Measurements from ENCODE around the gene PPP1R14C. TPM values are rescaled to one million over a fixed set of nuclear protein-coding genes. Genes with fewer than 3 reads are reported as not detected.

PPP1R14C gene
- total and polyA plus RNA-seq, 2 experiments from 2014 or later: 1.1 to 1.4 TPM

- Mint-ChIP-seq H3K36me3 (ENCODE audit: low read depth) (no peaks in the 10 kb centered on the region), H3K9me3 (no peaks in the 10 kb centered on the region), H3K4me3 (no peak overlapping the region), H3K27ac (no peak overlapping the region), H3K27me3 (ENCODE audit: insufficient read depth, low read depth, poor library complexity) (peaks cover 2% of the 10 kb centered on the region), H3K4me1 (peaks cover 7% of the 10 kb centered on the region; the same call in 1 of the 3 replicates)
- Histone ChIP-seq H3K4me3 (no peak overlapping the region), H3K9me2 (ENCODE audit: insufficient read depth) (no peaks in the 10 kb centered on the region), H3K79me2 (replicated peaks; ENCODE audit: insufficient read depth) (no peaks in the 10 kb centered on the region), H2AFZ (no peak overlapping the region), H3K27me3 (ENCODE audit: insufficient read depth) (no peaks in the 10 kb centered on the region), H4K20me1 (replicated peaks; ENCODE audit: insufficient read depth) (no peaks in the 10 kb centered on the region), H3K4me2 (no peak overlapping the region), H3K36me3 (ENCODE audit: insufficient read depth) (no peaks in the 10 kb centered on the region), H3K4me1 (ENCODE audit: insufficient read depth) (no peaks in the 10 kb centered on the region), H3K27ac (ENCODE audit: low read depth) (no peak overlapping the region), H3F3A (replicated peaks; ENCODE audit: low read depth) (no peaks in the 10 kb centered on the region)
- no peak for DNase-seq (ENCODE audit: low spot score)
- ATAC-seq: no peak
- TF ChIP-seq CREB1 (CRISPR knock-in tag; IDR thresholded peaks at IDR 0.05; ENCODE audit: low read depth): no peak
- TF ChIP-seq EZH2phosphoT487 (IDR thresholded peaks at IDR 0.05; ENCODE audit: unreplicated experiment): no peak
- no peak for TF ChIP-seq EZH2 (IDR thresholded peaks at IDR 0.05; ENCODE audit: low read depth, unreplicated experiment)
- TF ChIP-seq REST (IDR thresholded peaks at IDR 0.05; ENCODE audit: unreplicated experiment): no peak
- no peak for TF ChIP-seq ETS1 (IDR thresholded peaks at IDR 0.05)
- TF ChIP-seq ZNF114 (CRISPR knock-in tag; IDR thresholded peaks at IDR 0.05): no peak
- TF ChIP-seq CTCF (conservative IDR thresholded peaks at IDR 0.05; ENCODE audit: low read depth in 2 of 2): no peak
These were observed 14.4 kb upstream of the PPP1R14C start for GRCh38 chr6:150128425-150128824.
